GM21723 (cell line): Measurements from ENCODE around the gene EIF1.

Source experiments
- ATAC-seq: cut with Tn5 transposase; IDR thresholded peaks from one replicate; pipeline ENCODE4 v1.9.1; 2021; ENCODE audit warnings: mild to moderate bottlenecking, moderate library complexity; ENCODE audit not compliant: unreplicated experiment

Gene EIF1

DNA sequence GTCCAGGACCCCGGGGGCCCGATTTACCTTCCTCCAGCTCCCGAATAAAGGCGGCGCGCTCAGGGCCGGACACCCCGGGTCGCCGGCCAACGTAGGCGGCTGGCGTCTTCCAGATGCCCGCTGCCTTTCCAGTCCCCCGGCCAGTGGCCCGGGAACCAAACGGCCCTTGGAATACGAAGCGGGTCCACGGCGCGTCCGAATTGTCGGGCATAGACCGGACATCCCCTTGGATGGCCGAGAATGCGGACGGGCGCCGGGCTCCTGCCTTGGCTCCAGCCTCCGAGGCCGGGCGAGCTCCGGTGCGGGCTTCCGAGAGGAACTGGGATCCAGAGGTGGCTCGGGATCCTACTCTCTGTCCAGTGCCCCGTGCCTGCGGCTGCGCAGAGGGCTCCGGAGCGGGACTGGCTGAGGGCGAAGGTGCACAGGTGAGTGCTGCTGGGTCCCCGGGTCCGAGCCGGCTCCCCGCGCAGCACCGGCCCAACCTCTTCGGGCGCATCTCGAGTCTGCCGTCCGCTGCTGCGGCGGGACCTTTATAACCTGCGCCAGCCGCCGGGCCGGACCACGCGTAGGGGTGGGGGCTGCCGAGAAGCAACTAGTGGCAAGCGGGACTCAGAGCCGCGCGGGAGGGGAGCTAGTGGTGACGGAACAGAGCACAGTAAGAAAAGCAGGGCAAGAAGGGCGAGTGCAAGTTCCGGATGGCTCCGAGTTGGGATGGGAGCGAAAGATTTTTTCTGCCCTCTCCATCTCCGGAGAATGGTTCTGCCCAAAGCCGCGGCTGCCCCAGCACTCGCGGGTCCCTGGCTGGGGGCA lies 45.7 kb downstream of the EIF1 start, which contains the start of gene HAP1:
HAP1 (minus strand) TSS at position 505 of the 810 bp plus-strand sequence; CDS start at position 496, 9 bp downstream.
- no peak for ATAC-seq

DNA sequence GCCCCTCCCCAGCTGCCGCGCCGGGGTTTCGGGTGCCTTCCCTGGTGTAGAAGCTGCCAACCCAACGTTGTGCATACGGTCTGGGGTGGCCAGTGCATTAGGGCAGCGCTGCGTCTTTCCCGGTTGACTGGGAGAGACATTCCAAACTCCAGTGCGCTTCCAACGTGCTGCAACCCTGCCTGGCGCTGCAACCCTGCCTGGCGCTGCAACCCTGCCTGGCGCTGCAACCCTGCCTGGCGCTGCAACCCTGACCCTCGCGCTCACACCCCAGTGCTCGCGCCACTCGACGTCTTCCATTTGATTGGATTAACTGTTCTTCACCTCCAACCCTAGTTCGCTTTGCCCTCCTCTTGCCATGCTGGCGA lies 46.2 kb downstream of the EIF1 start:
- ATAC-seq: no peak

DNA sequence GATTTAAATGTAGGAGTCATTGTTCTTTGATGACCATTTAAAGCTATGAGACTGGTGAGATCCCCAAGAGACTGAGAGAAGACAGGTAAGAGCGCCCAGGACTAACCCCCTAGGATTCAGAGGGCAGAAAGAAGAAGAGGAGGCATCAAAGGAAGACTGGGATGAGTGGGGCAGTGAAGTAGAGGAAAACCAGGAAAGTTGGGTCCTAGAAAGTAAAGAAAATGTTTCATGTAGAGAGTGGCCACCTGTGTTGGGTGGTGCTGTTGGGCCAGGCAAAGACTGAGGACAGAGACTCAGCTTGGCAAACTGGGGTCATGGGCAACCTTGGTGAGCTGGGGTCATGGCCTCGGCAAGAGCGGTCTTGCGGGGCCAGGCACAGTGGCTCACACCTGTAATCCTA lies 47.1 kb downstream of the EIF1 start:
- ATAC-seq: no peak

DNA sequence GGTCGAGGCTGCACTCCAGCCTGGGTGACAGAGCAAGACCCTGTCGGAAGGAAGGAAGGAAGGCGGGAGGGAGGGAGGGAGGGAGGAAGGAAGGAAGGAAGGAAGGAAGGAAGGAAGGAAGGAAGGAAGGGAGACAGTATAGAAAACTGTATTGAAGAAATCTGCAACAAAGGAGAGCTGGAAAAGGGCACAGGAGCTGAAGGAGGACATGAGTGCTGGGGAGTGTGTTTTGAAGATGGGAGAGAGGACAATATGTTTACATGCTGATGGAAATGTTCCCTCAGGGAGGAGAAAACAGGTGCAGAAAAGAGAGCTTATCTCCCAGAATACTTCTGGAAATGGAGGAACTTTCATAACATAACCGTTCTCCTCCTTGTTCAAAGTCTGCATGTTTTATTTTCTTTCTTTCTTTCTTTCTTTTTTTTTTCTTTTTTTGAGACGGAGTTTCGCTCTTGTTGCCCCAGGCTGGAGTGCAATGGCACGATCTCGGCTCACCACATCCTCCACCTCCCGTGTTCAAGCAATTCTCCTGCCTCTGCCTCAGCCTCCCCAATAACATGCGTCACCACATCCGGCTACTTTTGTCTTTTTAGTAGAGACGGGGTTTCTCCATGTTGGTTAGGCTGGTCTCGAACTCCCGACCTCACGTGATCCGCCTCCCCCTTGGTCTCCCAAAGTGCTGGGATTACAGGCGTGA lies 48.4 kb downstream of the EIF1 start:
- no peak for ATAC-seq

GRCh38 chr17:41737680-41738023 lies 49.0 kb downstream of the EIF1 start:
- no peak for ATAC-seq

- ATAC-seq: no peak
These were observed 49.6 kb downstream of the EIF1 start for GRCh38 chr17:41738077-41738800.

GRCh38 chr17:41738801-41739112 lies 50.1 kb downstream of the EIF1 start:
- no peak for ATAC-seq

DNA sequence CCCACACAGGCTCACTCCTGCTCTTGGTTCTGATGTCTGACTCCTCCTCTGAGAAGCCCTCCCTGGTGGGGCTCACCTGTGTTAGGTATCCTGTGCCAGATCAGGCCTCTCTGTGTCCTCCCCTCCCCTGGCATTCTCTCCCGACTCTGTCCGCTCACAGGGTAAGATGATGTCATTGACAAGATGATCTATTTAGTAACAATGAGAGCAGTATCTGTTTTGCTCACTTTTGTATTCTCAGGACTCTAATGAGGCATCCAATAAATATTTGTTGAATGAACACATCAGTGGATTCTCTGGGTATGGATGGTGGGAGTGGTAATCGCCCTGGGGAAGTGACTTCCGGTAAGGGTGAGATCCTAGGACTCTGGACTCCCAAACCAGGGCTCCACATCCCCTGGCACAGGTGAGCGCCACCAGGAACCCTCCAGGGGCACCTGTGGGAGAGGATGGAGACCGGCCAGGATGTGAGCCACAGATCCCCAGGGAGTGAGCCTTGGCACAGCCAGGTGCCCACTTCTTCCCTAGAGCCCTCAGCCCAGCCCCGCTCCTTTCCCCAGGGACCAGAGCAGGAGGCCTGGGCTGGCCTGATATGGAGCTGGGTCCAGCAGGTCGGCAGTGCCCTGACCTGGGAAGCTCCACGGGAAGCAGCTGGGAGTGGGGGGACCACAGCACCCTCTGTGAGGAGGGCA lies 51.1 kb downstream of the EIF1 start:
- no peak for ATAC-seq

DNA sequence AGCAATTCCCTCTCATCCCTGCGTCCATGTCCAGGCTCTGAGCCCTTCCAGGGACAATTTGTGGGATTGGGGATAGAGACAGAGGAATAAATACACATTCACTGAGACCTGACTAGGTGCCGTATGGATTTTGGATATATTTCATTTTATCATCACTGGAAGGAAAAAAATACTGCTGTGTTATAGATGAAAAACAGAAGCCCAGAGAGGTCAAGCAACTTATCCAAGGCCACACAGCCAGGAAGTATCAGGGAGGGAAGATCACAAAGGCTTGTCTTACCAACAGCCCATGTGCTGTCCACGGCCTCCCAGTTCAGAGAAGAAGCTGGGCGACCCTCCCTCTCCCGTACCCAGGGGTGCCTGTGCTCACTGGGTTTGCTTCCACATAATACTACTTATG lies 51.8 kb downstream of the EIF1 start:
- ATAC-seq: no peak

- no peak for ATAC-seq
These were observed 53.0 kb downstream of the EIF1 start for GRCh38 chr17:41741709-41742108.
